Esophagus muscularis mucosa (tissue), 3 donors: ENCODE results near the gene STX16.

Experiments used
- POLR2A ChIP-seq: fragments of 450-650 bp; IDR thresholded peaks from one replicate; pipeline ENCODE4 v1.6.1; 2017; ENCODE audit warnings: antibody characterized with exemption, moderate library complexity, mild to moderate bottlenecking, low read depth
- POLR2AphosphoS5 ChIP-seq, 2 donors: sonication (generic); formaldehyde crosslinking; IDR thresholded peaks; one replicate each; pipeline ENCODE4 v1.6.1; 2017; ENCODE audit warnings: antibody characterized with exemption in 2 of 2
- TF ChIP-seq, protein P1 (sequence below), 3 experiments: fragments of 200-600 bp in 2 of 3; fragments of 450-650 bp in 1 of 3; sonication (generic) in 2 of 3; IDR thresholded peaks; one replicate each; pipeline ENCODE4 v1.5.1; 2017 to 2019; ENCODE audit warnings: antibody characterized with exemption in 3 of 3, mild to moderate bottlenecking in 2 of 3, moderate library complexity in 1 of 3

DNA sequence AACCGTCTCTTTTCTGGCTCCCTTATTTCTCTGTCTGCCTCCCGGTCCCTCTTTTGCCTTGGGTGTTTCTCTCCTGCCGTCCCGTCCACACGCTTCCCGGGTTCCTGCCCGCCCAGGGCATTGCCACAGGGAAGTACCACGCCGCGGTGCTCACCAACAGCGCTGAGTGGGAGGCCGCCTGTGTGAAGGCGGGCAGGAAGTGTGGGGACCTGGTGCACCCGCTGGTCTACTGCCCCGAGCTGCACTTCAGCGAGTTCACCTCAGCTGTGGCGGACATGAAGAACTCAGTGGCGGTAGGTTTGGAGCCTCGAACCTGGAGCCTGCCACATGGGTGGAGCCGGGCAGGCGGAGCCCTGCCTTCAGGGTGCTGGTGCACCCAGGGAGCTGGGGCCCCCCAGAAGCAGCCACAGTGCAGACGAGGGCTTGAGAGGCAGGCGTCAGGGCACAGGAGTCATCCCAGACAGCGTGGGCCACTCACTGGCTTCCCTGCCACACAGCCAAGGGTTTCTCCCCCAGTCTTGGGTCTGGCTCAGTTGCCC is 62.8 kb downstream of the STX16 start:
- TF ChIP-seq, protein P1, sequence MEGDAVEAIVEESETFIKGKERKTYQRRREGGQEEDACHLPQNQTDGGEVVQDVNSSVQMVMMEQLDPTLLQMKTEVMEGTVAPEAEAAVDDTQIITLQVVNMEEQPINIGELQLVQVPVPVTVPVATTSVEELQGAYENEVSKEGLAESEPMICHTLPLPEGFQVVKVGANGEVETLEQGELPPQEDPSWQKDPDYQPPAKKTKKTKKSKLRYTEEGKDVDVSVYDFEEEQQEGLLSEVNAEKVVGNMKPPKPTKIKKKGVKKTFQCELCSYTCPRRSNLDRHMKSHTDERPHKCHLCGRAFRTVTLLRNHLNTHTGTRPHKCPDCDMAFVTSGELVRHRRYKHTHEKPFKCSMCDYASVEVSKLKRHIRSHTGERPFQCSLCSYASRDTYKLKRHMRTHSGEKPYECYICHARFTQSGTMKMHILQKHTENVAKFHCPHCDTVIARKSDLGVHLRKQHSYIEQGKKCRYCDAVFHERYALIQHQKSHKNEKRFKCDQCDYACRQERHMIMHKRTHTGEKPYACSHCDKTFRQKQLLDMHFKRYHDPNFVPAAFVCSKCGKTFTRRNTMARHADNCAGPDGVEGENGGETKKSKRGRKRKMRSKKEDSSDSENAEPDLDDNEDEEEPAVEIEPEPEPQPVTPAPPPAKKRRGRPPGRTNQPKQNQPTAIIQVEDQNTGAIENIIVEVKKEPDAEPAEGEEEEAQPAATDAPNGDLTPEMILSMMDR (IDR thresholded peaks at IDR 0.05), result no peak
- no peak for TF ChIP-seq POLR2AphosphoS5 (IDR thresholded peaks at IDR 0.05)
- no peak for TF ChIP-seq POLR2A
